GM19397 (cell line): ENCODE results near the gene SBF2.
"Not testable (repeated sequence)": the region's sequence is repeated elsewhere in the genome, so short reads cannot be mapped to it uniquely, and the experiment has no call there.

Source experiments
- ATAC-seq: cut with Tn5 transposase; IDR thresholded peaks from one replicate; pipeline ENCODE4 v1.9.1; 2021; ENCODE audit warnings: mild to moderate bottlenecking, moderate library complexity; ENCODE audit not compliant: unreplicated experiment

Gene SBF2

DNA sequence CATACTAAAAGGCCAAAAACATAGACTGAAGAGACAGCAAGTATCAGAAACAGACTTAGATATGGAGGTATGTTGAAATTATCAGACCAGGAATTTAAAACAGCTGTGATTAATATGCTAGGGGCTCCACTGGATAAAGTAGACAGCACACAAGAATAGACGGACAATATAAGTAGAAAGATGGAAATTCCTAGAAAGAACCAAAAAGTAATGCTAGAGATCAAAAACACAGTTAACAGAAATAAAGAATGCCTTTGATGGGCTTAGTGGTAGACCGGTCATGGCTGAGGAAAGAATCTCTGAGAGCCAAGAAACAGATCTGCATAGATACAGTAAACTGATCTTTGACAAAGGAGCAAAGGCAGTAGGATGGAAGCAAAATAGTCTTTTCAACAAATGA, 380.0 kb downstream of the SBF2 start:
- no peak for ATAC-seq

DNA sequence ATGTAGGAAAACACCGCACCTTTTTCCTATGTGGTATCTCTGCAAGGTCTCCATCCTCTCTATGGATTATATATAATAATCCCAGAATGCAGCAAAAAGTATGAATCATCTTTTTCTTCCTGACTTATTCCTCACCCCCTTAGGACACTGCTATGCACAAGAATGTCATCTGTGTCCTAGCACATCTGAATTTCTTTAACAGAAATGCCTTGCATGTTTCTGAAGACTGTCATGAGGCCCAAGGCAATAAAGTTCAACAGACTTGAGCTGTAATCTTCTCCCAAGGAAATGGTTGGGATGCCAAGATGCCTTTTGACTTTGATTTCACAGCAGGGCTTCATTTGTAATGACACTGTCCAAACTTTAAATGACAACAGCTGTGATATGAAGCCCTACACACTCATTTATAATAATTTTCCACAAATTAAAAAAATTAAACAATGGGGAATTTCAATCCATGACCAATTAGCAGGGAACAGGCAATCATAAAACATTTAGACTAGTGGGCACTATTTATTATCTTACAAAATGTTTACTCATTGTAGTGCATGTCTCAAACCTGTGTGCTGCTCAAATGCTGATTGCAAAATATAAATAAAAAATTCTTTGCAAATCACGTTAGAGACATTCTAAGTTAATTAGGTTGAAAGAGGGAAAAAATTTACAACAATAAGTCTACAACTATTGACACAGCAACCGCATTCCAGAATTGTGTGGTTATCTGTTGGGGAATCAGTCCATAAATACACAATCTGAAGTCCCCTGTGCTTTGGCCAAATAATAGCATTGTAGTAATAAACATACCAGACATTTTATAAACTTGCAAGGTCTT, 387.8 kb downstream of the SBF2 start:
- ATAC-seq, result no peak

DNA sequence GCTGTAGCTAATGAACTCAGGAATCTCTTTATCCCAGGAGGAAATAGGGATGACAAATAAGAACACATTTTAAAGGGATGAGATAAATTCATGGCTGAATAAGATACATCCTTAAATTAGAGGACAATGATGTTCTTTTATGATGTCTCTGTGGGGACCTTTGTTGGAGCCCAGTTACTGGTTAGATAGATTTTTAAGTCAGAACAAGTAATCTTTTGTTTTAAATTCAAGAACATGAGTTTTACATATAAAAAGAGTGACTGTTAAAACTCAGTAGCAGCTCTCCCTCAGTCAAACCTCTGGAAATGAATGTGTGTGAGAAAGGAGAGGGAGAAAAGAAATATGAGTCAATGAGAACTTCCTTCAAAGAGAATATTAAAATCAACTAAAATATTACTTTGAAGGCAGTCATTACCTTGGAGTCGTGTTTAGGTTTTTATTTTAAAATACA, 388.5 kb downstream of the SBF2 start:
- ATAC-seq, result no peak

DNA sequence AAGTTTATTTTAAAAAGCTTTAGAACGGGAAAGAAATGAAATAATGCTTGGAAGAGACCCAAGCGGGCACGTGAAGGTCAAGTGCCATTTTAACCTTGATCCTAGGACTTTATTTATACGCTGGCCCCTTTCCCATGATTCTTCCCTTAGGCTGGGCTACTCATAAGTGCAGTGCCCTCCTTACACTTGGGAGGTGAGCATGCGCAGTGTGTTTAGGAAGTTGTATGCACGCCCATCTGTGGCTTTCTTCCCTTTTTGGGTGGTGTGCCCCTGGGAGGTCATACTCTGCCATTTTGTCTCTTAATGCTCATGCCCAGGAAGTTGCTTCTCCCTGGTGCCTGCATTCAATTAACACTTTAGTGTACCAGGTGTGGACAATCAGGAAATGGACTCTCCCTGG, 390.4 kb downstream of the SBF2 start:
- ATAC-seq, result no peak

DNA sequence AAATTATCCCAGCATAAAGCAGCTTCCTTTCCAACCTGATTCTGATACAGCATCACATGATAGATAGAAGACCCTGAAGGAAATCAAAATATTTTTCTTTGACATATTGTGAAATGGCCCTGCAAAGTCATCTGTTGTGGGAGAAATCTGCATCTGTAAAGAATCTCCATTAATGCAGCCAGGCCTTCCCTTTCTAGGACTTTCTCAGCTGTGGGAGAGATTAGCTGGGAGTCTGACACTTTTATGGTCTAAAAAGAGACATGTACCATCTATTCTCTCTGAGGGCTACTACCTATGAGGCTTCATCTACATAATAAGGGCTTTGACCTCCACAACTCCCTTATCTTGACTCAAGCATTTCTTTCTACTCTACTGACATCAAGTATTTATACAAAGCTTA, 392.1 kb downstream of the SBF2 start:
- ATAC-seq, result no peak

DNA sequence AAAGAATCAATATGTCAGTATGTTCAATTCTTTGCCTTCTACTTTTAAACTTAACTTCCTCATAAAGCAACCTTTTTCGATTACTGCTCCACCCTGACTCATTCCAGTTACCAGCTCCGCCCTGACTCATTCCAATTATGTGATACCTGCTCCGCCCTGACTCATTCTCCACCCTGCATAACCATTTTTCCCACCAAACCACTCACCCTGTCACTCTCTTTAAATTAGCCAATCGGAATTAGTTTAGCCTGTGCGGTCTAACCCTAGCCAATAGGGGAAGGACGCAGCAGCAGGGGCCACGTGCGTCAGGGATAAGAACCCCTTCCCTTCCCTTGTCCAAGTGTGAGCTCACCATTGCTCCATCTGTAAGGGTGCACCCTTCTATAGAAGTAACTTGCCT, 393.8 kb downstream of the SBF2 start:
- not testable (repeated sequence) for ATAC-seq

DNA sequence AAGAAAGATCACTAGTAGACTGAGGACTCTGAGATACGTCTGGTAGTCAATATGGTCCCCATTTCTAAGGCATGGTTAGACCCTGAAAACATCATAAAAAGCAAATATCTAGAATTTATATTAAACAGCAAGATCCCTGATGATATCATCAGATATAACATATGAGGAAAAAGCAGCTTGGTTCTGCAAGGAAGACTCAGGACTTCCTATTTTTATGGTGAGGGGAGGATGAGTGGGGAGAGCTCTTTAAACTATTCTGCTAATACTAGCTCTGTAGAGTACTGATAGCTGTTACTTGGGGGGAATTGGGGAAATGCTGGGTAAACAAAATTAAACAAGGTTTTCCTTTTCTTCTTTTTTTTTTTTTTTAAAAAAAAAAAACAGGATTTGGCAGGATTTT, 394.3 kb downstream of the SBF2 start:
- ATAC-seq, result no peak

DNA sequence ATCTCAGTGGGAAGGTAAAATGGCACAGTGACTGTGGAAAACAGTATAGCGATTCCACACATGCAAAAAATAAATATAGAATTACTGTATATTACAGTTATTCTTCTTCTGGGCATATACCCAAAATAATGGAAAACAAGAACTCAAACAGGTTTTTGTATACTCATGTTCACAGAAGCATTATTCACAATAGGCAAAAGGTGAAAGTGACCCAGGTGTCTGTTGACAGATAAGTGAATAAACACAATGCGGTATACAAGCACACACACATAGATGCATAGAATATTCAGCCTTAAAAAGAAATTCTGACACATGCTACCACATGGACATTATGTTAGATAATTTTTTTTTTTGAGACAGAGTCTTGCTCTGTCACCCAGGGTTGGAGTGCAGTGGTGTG, 397.1 kb downstream of the SBF2 start:
- ATAC-seq, result no peak

DNA sequence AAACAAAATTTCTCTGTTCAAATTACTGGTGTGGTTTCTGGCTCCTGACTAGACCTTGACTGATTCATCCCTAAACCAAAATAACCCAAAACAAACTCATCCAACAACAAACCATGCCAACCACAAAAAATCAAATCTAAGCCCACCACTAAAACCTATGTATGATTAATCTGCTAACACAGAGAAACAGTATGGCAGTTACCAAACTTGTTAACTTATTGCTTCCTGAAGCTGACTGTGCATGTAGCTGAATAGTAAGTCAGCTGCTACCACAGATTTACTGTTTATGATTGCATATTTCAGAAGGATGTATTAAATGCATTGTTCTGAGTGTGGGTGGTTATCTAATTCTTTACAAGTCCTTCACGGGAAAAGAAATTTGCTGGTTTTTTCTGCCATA, 399.0 kb downstream of the SBF2 start:
- ATAC-seq, result no peak

DNA sequence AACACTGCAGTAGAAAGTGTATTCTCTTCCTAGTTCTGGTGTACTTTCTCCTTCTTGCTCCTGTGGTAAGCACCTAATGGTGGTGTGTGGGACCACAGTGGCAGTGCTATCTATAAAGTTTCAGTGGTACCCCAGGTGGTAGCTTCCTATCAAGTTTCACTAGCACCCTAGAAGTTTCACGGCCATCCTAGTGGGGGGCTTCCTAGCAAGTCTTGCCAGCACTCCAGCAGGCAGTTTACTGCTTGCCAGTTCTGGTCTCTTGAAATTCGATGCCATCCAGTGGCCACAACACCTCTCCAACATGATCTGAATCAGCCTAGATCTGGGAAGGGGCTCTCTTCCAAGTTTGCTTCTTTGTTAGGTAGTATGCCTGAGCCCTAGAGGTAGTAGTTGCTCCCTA, 400.5 kb downstream of the SBF2 start:
- ATAC-seq, result no peak

DNA sequence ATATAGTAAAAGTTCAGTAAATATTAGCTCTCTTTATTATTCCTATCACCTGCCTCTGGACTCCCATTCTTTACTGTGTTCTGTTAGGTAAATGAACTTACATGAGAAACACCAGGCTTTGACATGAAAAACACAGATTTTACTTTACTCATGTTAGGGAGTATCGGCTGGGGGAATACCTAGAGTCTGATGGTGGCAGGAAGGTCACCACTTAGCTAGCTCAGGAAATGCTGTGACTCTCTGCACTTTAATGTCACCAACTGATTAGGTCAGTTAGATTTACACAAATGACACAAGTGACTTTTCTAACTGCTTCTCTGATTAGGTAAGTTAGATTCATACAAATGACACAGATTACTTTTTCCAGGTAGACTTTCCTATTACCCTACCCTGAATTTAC, 405.1 kb downstream of the SBF2 start:
- ATAC-seq, result no peak

DNA sequence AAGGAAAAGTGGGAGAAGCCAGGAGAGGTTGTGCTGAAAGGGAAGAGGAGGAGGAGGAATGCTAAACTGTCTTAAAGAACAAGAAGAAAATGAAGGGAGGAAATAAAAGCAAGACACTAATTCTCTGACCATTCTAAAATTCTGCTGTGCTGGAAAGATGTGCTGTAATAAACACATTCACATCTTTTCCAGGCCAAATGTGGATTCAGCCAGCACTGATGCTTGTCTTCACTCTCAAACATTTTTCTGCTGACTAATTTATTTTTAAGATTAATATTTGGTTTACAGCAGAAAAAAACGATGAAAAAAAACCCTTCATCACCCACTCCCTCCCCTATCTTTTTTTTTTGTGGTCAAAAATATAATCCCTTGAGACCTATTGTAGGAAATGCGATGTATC, 406.5 kb downstream of the SBF2 start:
- ATAC-seq, result no peak

DNA sequence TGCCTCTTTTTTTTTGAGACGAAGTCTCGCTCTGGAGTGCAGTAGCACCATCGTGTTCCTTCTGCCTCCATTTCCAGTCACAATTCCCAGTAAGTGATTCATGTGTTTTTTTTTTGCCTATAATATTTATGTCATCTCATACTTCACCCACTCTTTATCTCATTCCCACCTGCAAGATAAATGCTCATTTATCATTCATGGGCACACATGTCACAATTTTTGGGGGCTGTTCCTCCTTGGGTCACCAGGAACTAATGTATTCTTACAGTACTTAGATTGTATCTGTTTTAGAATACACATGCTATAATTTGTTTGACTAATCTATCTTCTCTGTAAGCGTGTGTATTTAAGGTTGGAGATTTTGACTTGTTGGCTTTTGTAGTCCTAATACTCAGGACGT, 407.4 kb downstream of the SBF2 start:
- no peak for ATAC-seq

DNA sequence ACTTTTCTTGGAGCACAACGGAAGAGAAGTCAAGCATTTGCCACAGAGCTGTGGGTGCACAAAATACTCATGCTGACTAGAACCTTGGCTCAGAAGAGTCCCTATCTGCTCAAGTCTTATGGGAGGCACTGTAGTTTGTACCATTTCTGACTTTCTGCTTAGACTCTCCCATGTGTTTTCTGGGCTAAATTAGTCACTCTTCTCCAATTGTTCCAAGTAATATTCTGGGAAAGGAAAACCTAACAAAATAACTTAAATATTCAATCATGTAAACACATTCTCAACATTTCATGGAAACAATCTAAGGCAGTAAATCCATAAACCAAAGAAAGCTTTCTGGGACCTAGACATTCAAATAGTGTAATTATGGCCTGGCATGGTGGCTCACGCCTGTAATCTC, 409.4 kb downstream of the SBF2 start:
- ATAC-seq, result no peak

DNA sequence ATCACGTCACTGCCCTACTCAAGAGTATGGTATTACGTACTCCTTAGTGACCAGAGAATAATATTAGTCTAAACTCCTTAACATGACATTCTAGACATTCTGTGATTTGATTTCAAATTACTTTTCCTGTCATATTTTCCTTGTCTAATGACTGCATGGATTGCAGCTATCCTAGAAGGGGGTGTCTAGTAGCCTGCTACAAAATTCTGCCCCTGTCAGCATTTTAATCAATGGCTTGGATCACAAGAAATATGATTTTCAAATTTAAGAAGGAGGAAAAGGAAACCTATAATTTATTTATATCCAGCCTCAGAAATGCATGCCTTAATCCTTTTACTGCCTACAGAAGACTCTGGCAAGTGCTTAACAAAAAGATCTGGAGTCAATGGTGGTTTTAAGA, 413.4 kb downstream of the SBF2 start:
- no peak for ATAC-seq

DNA sequence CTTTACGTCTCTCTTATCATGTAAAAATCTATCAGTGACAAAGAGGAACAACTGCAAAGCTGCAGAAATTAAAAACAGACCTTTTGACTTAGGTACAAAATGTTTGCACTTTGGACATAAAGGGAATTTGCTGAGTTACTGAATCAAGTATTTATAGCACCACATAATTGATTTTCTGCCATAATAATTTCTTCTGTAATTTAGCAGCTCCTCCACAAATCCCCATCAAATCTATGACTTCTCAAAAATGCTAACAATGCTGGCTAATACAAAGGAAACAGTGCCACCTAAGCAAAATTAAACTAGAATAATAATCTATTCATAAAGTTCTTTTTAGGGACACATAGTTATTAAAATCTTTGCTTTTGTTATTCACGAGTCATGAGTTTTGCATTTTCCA, 415.1 kb downstream of the SBF2 start:
- no peak for ATAC-seq

DNA sequence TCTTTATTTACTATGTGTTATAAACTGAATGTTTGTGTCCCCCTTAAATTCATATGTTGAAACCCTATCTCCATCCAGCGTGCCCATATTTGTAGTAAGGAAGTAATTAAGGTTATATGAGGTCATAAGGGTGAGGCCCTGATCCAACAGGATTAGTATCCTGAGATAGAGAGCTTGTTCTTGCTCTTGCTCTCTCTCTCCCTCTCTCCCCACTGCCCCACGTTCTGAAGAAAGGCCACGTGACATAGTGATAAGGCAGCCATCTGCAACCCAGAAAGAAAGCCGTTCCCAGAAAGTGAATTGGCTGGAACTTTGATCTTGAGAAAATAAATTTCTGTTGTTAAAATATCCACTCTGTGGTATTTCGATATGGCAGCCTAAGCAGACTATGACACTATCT, 417.7 kb downstream of the SBF2 start:
- ATAC-seq, result no peak

DNA sequence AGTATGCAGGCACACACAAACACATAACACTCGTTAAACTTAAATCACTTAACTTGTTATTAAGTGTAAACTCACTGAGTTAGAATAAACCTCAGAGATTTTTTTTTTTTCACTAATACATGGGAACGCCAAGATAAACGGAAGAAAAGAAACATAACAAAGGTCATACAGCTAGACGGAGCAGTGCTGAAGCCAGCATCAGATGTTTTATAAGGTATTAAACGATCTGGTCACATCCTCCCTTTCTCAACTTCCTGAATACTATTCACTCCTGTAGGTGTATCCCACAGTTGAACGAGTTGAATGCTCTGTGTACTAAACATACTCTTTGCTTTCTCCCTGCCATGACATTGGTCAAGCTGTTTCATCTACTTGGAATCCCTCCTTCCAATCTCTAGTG, 418.2 kb downstream of the SBF2 start:
- no peak for ATAC-seq

DNA sequence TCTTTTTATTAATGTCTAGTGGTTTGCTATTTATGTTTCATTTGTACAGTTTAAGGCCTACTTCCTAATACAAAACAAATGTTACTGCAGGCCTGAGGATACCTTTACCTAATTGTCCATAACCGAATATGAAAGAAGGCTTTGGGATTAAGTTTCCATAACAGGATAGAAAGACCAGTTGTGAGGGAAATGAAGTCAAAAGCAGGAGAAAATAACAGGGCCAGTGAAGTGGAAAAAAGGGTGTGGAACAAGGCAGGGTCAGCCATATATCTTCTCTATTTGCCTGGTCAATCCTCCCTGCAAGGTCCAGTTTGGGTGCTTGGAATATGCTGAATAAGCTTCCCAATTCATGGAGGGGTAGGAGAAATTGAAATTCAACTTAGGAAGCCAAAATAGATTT, 418.6 kb downstream of the SBF2 start:
- no peak for ATAC-seq

DNA sequence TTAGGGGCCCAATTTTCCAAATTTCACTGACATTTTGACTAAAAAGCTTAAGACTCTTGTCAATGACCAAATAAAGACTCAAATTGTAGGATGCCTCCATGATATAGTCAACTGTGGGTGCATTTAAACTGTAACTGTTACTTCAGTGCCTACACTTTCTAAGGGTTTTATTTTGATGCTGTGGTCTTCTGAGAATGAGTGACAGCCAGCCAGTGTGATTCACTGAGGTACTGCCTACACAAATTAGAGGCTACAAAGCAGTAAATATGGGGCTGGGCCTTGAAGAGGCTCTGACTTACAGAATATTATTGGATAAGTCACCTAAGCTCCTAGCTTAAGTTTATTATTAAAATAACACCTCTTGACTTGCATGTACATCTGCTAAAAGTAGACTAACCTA, 419.6 kb downstream of the SBF2 start:
- no peak for ATAC-seq

DNA sequence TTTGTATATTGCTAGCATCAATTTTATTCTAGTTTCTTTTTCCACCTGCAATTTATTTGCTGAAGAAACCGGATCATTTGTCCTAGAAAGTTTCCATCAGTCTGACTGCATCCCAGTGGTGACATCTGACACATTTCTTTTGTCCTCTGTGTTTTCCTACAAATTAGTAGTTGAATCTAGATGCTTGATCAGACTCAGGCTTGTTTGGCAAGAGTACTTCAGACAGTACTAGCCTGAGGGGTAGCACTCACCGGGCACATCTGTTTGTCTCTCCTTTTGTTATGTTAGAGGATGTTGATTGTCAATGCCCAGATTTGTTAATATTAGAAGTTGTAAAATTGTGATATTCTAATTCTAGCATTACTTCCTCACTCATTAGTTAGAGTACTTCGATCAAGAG, 425.4 kb downstream of the SBF2 start:
- ATAC-seq, result no peak

DNA sequence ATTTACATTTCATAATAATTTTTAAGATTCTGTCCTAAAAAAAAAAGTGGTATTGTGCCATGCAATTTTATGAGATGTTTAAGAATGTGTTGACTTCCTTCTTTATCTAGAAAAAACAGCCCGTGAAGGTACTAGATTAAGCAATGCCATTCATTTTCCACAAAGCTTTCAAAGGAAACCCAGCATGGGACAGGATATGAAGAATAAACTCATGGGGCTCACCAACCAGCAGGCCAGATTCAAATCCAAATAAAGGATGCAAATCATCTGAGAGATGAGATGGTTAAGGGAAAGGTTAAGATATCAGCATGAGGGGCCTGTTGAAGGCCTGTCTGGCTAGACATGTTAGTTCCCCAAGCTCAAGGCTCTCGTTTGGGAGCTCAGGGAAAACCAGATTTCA, 431.0 kb downstream of the SBF2 start:
- ATAC-seq, result no peak
